Bronchial epithelial cell (primary cell): ENCODE results near the gene GIGYF2. TPM values are rescaled to one million over a fixed set of nuclear protein-coding genes. Genes with fewer than 3 reads are reported as not detected.
"Not testable (repeated sequence)": the region's sequence is repeated elsewhere in the genome, so short reads cannot be mapped to it uniquely, and the experiment has no call there.

ENCODE experiments used
- DNase-seq: peaks from one replicate; pipeline ENCODE4 v3.0.0-alpha.2; 2010; ENCODE audit warnings: low read depth
- FAIRE-seq: peaks from 2 replicates; lab custom pipeline; 2011; peaks lifted over from hg19 to GRCh38; lab: Jason Lieb, UNC
- H3K27me3 ChIP-seq: 2 replicates; pipeline ENCODE4 v1.5.1; 2011; ENCODE audit warnings: low read length; ENCODE audit not compliant: control insufficient read depth, insufficient read depth
- H3K36me3 ChIP-seq: 2 replicates; pipeline ENCODE4 v1.5.1; 2011; ENCODE audit warnings: low read length; ENCODE audit not compliant: control insufficient read depth, insufficient read depth
- H3K4me3 ChIP-seq: 2 replicates; pipeline ENCODE4 v1.5.1; 2011; ENCODE audit warnings: mild to moderate bottlenecking, low read depth, low read length, control low read depth
- CTCF ChIP-seq: IDR thresholded peaks from 2 replicates; pipeline ENCODE4 v1.5.1; 2011; ENCODE audit warnings: mild to moderate bottlenecking, moderate library complexity, low read length, control low read depth, inconsistent platforms; ENCODE audit not compliant: insufficient read depth, severe bottlenecking
- total RNA-seq: library from RNA; depleted of rRNA; stranded (reverse); fragments of >200 nt; gene quantifications from 2 replicates; pipeline ENCODE4 v1.2.1, GENCODE V29; 2014

The GIGYF2 gene
- total RNA-seq, 1 donor from 2014 or later: 44.0 TPM

GRCh38 chr2:232846055-232846454 lies 148.9 kb downstream of the GIGYF2 start:
- no peaks in the 10 kb centered on the region for H3K27me3 ChIP-seq
- no peak for TF ChIP-seq CTCF
- peaks cover 17% of the 10 kb centered on the region for H3K36me3 ChIP-seq
- FAIRE-seq (no peak), DNase-seq (no peak)
- H3K4me3 ChIP-seq: no peak overlapping the region

GRCh38 chr2:232850039-232850438 lies 152.9 kb downstream of the GIGYF2 start:
- Histone ChIP-seq H3K36me3 (peaks cover 17% of the 10 kb centered on the region), H3K4me3 (no peak overlapping the region), H3K27me3 (no peaks in the 10 kb centered on the region)
- FAIRE-seq (no peak), DNase-seq (no peak)
- no peak for TF ChIP-seq CTCF

GRCh38 chr2:232852081-232852480 lies 154.9 kb downstream of the GIGYF2 start:
- H3K36me3 ChIP-seq: peaks cover 12% of the 10 kb centered on the region
- not testable (repeated sequence) for H3K4me3 ChIP-seq, H3K27me3 ChIP-seq, FAIRE-seq, DNase-seq

- FAIRE-seq: no peak
- Histone ChIP-seq H3K36me3 (peaks cover 12% of the 10 kb centered on the region), H3K27me3 (no peaks in the 10 kb centered on the region), H3K4me3 (no peak overlapping the region)
- TF ChIP-seq CTCF: no peak
- DNase-seq: no peak
Observed at GRCh38 chr2:232852676-232853075, 155.5 kb downstream of the GIGYF2 start.

GRCh38 chr2:232854082-232854481 lies 157.0 kb downstream of the GIGYF2 start:
- TF ChIP-seq CTCF: no peak
- peaks cover 14% of the 10 kb centered on the region for H3K36me3 ChIP-seq
- FAIRE-seq (no peak), DNase-seq (peak; percentile 81)
- H3K27me3 ChIP-seq: no peaks in the 10 kb centered on the region
- no peak overlapping the region for H3K4me3 ChIP-seq

- Histone ChIP-seq H3K27me3 (no peaks in the 10 kb centered on the region), H3K36me3 (peaks cover 2% of the 10 kb centered on the region), H3K4me3 (no peak overlapping the region)
- FAIRE-seq (no peak), DNase-seq (no peak)
- TF ChIP-seq CTCF: no peak
Observed at GRCh38 chr2:232857158-232857563, 160.0 kb downstream of the GIGYF2 start.
